HepG2 (cell line): Measurements from ENCODE around the gene NEAT1.

Source experiments
- AFF4 ChIP-seq: sonication (generic); formaldehyde crosslinking; IDR thresholded peaks from 2 replicates; pipeline ENCODE4 v1.4.0; 2020; ENCODE audit warnings: missing genetic modification reagents
- CBFB ChIP-seq: sonication (generic); formaldehyde crosslinking; IDR thresholded peaks from 2 replicates; pipeline ENCODE4 v1.4.0; 2020; ENCODE audit warnings: missing genetic modification reagents
- CTCF ChIP-seq: sonication (generic); formaldehyde crosslinking; IDR thresholded peaks from 2 replicates; pipeline ENCODE4 v1.5.0; 2020; ENCODE audit warnings: mild to moderate bottlenecking, missing genetic modification reagents, moderate library complexity
- FOXP4 ChIP-seq: sonication (generic); formaldehyde crosslinking; IDR thresholded peaks from 2 replicates; pipeline ENCODE4 v1.4.0; 2020; ENCODE audit warnings: missing genetic modification reagents
- HHEX ChIP-seq: IDR thresholded peaks from 2 replicates; pipeline ENCODE4 v1.6.1; 2016; ENCODE audit warnings: control low read depth
- HMGXB4 ChIP-seq, 2 experiments: sonication (generic) in 1 of 2; formaldehyde crosslinking in 1 of 2; IDR thresholded peaks; 2 replicates each; pipeline versions ENCODE4 v1.4.0 to v1.6.1; 2018 to 2020; ENCODE audit warnings: missing genetic modification reagents in 2 of 2, borderline replicate concordance in 1 of 2, low read depth in 1 of 2, mild to moderate bottlenecking in 1 of 2, missing biosample characterization in 1 of 2
- JDP2 ChIP-seq: sonication (generic); formaldehyde crosslinking; IDR thresholded peaks from 2 replicates; pipeline ENCODE4 v1.8.1; 2022; ENCODE audit warnings: missing genetic modification reagents, borderline replicate concordance
- SIN3A ChIP-seq: IDR thresholded peaks from 2 replicates; pipeline ENCODE4 v1.6.1; 2011; ENCODE audit warnings: low read depth, mild to moderate bottlenecking, control low read depth, low read length, borderline replicate concordance
- SMC3 ChIP-seq: IDR thresholded peaks from 2 replicates; pipeline ENCODE4 v1.6.1; 2011; ENCODE audit warnings: low read length, improper control_type of control experiment
- TFE3 ChIP-seq: IDR thresholded peaks from 2 replicates; pipeline ENCODE4 v1.6.1; 2016
- UBTF ChIP-seq: sonication (generic); formaldehyde crosslinking; IDR thresholded peaks from 2 replicates; pipeline ENCODE4 v1.4.0; 2020; ENCODE audit warnings: mild to moderate bottlenecking, missing genetic modification reagents

GRCh38 chr11:65429068-65429681 lies 6.6 kb downstream of the NEAT1 start:
- no peak for TF ChIP-seq HHEX (CRISPR knock-in tag)
- TF ChIP-seq CTCF (CRISPR knock-in tag) = no peak
- TF ChIP-seq TFE3 (CRISPR knock-in tag) = no peak
- no peak for TF ChIP-seq AFF4 (CRISPR knock-in tag)
- TF ChIP-seq HMGXB4 (CRISPR knock-in tag; IDR thresholded peaks at IDR 0.05; ENCODE audit: borderline replicate concordance in 1 of 2, low read depth in 1 of 2) = no peak
- no peak for TF ChIP-seq FOXP4 (CRISPR knock-in tag)
- TF ChIP-seq SMC3 = no peak
- TF ChIP-seq UBTF (CRISPR knock-in tag) = no peak
- no peak for TF ChIP-seq SIN3A
- no peak for TF ChIP-seq JDP2 (CRISPR knock-in tag)
- no peak for TF ChIP-seq CBFB (CRISPR knock-in tag)
